Right renal pelvis (tissue), 4 donors: ENCODE measurements around the gene MAML3. TPM values are rescaled to one million over a fixed set of nuclear protein-coding genes. Genes with fewer than 3 reads are reported as not detected.

Experiments used
- DNase-seq, 4 donors: peaks; one replicate each; pipeline ENCODE4 v3.0.0-alpha.2; 2013; ENCODE audit warnings: low read depth in 4 of 4, low spot score in 3 of 4, missing footprints in 1 of 4
- polyA plus RNA-seq, 4 donors: library from polyadenylated mRNA; unstranded; fragments of 120-200 nt; gene quantifications; one replicate each; pipeline ENCODE4 v1.2.1, GENCODE V29; 2013; ENCODE audit not compliant: insufficient read length in 4 of 4

The MAML3 gene
- polyA plus RNA-seq, 4 donors, result 17.4 to 19.8 (median 17.9) TPM

DNA sequence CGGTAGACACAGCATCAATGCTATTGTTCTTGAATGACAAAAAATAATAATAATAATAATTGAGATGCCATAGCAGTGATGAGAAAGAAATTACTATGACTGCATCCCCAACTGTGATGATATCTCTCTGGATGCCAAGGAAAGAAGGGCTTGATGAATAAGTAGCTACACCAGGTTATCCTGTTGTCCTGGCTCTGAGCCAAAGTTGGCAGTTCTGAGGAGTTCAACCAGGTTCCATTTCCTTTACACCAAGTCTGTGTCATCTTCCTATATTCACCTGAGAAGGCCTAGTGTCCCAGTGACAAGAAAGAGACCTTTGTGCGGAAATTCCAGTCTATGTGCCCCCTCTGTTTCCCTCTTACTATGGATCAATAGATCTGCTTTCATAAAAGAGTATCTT is 3.4 kb upstream of the MAML3 start:
- DNase-seq, result no peak

DNA sequence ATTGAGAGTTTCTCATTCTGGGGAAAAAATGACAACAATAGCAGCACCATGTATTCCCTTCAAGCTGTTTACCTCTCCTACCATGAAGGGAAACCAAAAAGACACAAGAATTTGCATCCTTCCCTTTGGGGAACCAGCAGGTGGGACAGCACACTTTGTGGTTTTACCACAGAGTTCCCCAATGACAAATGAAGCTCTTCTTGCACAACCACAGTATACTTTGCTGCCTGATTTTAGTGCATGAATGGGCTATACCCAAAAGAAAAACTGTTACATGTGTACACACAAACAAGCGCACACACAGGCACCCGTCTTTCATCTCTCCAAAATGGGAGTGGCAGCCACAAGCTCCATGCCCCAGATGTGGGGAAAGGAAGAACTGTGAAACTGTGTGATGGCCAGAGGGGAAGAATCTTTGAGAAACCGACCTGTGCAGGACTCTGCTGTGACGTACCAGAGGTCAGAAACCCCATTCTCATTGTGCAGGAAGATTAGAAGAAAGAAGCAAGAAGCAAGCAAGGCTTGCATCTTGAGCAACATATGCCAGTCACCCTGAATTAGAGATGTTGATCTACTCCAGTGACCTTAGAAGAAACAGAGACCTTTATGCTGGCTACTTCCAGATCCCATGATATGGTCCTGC is 2.7 kb upstream of the MAML3 start:
- DNase-seq, result no peak

DNA sequence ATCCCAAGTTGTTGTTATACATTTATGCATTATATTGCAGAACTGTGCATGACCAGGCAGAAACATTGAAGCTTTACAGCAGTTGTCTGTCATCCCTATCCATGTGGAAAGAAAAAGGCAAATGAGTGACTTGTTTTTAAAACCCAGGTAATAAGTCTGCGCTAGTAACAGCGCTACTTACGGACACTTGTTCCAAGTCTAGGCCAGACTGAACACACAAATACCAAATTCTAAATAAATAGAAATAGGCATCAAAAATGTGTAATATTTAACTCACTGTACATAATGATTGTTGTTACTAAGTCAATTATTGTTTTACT is 548 bp upstream of the MAML3 start:
- DNase-seq, result no peak

DNA sequence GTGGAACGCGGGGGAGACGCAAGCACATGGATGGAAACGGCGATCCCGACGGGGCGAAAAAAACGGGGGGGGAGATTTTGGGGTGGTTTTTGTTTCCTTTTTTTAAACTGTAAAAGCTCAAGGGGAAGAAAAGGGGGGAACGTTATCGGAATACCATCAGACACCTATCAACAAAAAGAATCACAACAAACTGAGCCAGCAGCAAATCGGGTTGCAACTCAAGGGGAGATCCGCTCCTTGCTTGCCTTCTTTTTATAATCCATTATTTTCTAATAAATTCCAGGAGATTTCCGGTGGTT is 616 bp downstream of the MAML3 start:
- DNase-seq, result no peak

DNA sequence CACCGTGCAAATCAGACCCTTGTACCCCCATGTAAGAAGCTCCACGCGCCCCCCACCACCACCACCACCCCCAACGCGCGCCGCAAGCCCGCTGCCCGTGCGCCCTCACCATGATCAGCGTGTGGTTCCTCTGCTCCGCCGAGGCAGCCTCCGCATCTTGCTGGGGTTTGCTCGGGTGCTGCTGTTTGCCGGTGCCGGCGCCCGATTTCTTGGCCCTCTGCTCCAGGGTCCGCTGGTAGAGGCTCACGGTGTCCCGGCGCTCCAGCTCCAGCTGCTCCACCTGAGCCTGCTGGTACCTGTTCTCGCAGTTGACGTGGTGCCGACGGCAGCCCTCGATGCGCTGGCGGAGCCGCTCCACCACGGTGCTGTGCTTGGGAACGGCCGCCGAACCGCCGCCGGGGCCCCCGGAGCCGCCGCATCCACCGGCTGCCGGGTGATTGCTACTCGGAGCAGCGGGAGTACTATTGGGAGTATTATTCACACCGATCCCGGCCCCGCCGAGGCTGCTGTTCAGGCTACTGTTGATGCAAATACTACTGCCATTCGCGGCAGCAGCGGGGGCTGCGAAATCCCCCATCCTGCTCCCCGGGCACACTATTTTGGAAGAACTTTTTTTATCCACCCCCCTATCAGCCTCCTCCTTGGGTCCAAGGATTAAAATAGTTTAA is 1.1 kb downstream of the MAML3 start:
- DNase-seq, result peak in 1 of 4 donors; percentile 53

DNA sequence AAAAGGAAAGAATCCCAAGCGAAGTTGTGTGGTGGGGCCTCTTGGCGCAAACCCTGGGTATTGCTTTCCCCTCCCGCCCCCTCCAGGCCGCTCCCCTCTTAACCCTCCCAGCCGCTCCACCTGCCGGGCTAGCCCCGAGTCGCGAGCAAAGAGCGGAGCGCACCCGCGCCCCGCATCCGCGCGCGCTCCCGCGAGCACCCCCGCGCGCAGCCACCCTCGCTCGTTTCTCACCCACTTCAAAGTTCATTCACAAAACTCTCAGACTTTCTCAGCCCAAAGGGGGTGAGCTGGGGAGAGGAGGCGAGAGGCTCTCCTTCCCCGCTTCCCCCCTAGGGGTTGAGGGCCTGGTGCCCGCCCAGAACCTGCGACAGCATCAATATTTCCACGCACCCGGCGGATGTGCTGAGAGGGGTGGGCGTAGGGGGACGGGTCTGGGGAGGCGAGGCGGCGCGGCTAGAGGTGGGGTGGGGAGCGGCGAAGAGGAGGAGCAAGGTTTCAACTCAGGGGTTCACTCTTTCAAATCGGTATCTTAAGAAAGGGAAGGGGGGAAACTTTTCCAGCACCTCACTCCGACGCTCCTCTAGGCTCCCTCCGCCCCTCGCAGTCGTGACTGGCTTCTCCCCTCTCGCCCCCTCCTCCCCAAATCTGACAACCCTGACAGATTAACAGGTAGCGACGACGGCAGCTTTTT is 1.8 kb downstream of the MAML3 start:
- DNase-seq, result peak in 1 of 4 donors; percentile 54

DNA sequence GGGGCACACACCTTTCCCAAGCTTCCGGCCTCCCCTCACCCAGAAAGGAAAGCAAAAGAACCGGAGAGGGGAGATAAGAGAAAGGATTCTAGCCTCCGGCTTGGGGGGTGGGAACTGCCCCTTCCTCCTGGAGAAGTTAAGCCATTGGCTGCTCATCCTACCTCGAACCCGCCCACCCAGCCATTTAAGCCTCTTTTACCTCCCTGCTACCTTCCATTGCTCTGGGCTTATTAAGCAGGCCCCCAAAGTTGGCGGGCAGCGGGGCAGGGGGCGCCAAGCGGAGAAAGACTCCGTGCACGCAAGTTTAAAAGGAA is 2.3 kb downstream of the MAML3 start:
- peak; percentile 84 to 89 (median 85) for DNase-seq

DNA sequence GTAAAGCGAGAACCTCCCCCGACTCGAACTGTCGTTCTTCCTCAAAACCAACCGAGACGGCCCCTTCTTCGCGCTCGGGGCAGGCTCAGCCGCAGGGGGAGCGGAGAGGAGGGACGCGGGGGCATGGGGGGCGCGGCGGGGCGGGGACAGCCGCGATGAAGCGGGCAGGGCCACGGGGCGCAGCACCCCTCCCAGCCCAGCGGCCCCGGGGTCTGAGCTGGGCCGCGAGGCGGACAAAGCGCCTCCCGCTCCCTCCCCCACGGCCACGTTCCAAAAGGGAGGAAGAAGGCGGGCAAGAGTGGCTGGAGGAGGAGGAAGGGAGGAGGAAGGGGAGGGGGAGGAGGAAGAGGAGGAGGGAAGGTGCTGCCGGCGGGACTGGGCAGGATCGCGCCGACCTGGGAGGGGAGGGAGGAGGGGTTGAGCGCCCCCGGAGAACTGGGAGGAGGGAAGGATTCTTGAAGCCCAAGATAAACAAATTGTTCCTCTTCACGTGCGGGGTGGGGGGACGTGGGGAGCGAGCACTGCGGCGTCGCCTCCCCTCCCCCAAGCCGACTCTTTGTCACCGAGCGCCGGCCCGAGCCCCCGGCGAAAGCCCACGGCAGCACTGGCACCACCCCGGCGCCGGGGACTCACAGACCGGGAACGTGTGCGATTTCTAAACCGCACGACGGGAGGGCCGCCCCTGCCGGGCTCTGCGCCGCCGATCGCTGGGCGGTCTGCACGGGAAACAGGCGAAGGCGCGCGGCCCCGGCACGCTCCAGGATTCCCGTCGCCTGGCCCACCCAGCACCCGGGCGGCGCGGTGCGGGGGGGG is 2.9 kb downstream of the MAML3 start:
- DNase-seq, result peak; percentile 86 to 92 (median 90)

DNA sequence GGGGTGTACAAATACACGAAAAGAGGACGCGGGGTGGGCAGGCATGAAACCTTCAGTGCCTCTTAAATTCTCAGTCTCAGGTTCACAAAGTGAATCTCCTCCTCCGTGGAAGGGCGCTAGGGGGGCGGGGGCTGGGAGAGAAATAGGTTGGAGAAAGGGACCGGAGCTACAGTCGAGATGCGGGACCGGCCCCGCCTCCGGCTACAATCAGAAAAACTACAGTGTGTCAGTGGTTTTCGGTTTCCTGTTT is 3.4 kb downstream of the MAML3 start:
- peak in 2 of 4 donors; percentile 50 to 93 for DNase-seq

DNA sequence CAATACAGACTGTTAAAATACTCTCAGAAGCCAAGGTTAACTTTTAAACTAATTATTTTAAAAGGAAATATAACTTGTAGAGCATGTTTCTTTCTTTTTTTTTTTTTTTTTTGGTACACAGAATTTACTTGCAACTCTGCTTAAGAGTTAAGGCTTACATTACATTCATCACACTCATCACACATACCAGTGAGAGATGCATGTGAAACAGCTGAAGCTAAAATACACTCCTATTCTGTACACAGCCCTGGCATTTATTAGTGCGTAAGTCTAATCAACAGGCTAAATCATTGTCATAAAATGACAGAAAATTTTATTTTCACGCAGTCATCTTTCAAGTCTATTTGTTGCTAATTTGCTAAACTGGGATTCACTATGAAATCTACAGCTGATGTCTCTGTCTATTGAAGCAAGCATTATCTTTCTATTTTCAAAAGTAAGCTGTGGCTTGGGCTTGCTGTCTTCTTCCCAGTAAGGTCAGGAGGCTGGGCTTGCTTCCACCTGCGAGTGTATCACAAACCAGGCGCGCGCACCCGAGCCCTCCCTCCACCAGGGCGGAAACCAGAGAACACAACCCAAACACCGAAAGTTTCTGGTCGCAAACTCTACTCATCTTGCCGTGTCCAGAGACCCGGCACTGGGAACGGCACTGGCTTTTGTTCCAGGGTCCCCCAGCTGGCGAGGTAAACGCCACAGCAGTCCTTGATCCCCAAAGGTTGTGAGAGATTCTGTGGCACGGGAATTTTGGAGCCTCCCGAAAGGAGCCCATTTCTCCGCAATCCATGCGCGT is 3.9 kb downstream of the MAML3 start:
- DNase-seq, result peak in 2 of 4 donors; percentile 49 to 53

DNA sequence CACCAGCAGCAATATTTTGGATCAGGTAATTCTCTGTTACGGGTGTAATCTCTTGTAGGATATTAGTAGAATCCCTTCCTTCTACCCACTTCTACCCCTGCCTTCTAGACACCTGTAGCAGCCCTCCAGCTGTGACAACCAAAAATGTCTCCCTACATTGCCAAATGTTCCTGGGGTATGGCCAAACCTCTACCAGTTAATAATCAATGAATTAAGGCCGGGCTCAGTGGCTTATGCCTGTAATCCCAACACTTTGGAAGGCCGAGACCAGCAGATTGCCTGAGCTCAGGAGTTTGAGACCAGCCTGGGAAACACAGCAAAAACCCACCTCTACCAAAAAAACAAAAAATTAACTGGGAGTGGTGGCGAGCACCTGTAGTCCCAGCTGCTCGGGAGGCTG is 9.9 kb downstream of the MAML3 start:
- DNase-seq, result no peak

DNA sequence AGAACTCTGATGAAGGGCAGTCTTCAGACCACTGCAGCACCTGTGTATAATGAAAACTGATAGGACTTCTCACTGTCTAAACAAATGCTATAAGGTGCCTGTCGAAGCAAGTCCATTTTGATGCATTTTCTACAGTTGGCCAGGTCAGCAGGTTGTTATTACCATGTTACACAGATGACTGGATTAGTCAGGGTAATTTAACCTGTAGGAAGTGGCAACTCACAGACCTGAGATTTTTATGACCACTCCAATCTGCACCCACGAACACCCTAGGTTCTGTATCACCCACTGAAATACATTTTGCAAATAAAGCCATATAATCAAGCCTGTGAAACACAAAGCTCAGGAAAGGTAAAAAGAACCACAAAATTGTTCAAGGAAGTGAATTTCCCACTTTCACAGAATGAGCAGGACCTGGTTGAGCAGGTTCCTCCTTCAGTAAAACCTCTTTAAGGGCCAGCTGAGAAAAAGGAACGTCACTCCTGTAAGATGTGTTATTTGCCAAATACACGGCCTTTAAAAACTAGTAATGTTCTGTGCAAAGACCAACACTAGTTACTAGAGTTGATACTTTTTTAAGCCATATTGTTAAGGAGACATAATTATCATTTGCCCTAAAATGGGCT is 12.7 kb downstream of the MAML3 start:
- no peak for DNase-seq

DNA sequence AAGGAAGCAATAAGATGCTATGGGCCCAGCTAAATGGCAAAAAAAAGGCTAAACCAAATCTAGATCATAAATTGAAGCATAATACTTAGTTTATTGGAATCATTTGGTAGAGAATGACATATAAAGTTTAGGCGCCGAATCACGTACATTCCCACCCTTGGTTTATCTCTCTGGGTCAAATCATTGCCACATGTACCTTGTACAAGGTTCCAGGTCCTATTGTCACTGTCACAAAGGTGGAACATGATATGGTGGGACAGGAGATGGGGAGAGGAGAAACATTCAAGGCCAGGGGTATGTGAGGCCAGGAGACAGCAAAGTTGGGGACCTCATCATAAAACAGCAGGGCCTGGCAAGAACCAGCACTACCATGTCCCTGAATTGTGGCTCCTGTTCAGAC is 13.4 kb downstream of the MAML3 start:
- no peak for DNase-seq

DNA sequence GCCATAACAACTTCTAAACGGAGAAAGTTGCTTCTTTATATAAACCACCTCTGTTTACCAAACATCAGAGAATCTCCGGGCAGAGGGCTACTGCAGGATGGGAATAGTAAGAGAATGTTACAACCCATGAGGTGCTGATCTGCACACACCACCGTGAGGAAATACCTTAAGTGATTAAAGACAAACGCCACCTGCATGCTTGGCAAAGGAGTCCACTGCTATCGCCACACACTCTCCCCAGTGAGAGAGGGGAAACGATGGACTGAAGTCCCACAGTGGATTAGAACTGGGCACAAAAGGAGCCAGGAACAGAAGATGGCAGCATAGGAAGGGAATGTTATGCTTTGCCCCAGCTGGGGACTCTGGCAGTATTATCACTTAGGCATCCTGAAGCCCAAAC is 15.6 kb downstream of the MAML3 start:
- DNase-seq, result no peak

DNA sequence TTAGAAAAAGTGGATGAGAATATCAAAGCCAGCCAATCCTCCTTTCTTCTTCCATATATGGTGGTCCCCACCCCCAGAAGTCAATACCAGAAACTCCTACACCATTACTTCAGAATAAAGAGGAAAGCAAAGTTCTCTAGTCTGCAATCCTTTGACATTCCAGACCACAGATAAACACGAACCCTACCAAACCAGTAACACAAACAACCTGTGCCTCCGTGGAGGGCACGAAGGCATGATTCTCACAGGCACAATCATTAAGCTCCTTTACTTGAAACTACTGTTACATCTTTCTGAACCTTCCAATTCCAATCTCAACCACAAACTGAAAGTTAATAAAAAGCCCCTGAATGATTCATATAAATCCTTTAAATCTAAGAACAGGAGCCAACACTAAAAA is 16.3 kb downstream of the MAML3 start:
- DNase-seq, result no peak

DNA sequence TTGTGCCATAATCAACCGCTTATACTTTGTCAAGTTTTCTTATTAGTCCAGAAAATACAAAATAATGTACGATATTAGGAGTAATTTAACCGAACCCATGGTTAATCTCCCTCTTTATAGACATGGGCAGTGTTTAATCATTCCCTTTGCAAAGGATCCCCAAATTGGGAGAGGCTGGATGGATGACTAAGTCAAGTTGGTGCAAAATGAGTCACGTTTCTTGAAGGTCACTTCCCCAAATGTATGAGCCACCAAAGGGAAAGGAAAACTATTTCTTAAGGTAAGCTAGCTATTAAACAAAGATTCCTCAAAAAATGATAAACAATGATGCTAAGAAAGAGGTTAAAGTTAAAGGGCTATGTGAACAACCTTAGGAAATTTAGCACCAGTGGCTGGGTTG is 17.5 kb downstream of the MAML3 start:
- DNase-seq, result no peak

DNA sequence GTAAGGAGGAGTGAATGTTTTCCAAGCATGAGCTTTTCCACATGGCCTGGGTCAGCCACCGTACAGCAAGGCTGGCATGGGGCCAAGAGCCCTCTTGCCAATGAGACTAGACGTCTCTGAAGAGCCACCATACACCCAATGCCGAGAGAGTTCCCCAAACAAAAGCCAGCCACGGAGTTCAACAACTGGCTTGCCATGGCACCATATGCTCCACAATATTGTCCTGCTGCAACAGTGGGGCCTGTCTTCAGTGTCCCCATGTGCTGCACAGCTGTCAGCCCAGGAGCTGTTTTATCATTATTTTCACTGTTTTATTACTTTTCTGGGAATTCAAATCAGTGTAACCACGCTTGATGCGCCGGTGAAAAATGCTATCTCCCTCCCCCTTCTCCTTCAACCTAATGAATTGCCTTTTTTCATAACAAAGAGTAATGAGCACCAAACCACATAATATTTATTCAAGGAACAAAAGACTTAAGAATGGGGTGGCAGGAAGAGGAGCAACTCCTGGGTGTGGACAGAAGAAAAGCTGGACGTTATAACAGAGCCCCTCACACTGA is 18.4 kb downstream of the MAML3 start:
- peak in 2 of 4 donors; percentile 65 to 68 for DNase-seq

DNA sequence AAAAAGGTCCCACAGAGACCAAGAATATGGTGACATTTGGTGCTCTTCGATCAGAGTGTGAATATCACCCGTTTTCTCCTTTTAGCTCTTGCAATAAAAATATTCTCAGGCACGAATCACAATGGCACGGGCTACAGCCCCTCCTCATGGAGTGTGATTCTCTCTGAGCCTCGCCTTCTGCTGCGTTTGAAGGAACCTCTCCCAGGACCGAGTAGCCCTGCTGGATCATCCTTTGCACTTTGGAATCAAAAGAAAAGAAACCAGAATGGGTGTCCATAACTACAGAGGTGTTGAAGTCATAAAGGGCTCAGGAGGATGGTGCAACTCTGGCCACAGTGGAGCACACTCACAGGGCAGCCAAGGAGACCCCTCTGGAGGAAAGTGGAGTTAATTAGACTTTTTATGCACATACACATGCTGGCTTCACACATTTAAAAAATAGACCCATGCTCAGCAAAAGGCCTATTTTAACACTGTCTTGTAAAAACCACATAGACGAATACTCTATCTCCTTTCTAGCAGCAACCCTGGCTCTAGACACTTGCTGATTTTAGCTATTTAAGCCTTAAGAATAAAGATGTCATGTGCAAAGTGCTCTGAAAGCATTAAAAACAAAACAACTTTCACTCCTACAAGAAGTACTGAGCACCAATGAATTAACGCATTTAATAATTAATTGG is 19.1 kb downstream of the MAML3 start:
- DNase-seq, result no peak

DNA sequence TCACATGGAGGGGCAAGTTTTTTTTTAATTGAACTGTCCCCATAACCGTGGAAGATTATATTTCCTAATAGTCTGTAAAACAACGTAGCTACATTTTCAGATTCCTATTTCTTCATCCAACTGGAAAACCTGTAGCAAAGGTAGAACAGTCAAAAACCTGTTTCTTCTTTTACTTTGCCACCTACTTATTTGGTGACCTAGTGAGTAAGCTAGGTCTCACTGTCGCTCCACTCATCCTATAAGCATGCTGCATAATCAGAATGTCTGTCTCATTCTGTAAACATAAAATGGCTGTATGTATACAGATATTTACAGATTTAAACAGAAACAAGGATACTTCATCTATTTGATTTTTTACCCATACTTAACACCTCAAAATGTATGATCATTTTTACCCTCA is 20.4 kb downstream of the MAML3 start:
- no peak for DNase-seq

DNA sequence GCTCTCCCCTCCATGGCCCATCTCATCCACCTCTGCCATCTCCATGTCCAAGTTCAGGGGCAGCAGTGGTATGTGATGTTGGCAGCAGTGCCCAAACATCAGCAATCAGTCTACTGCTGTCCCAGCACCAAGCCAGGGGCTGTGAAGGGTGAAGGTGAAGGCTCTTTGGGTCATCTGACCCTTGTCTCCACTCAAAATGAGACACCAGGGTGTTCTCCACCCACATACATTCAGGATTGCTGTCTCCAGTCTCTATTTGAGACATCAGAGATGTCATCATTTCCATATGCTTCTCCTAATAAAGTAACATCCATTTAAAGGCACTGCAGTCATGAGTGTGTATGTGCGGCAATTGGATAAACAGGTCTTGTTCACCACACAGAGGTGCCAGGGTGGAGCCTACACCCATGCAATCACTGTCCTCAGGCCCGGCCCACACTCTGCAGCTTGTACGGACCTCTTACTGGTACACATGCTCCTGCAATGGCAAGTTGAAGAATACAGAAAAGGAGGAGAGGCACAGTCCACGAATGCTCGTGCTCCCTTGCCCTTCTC is 22.2 kb downstream of the MAML3 start:
- DNase-seq, result no peak
